ENCODE measurements around the gene KIF21A.

The KIF21A gene

DNA sequence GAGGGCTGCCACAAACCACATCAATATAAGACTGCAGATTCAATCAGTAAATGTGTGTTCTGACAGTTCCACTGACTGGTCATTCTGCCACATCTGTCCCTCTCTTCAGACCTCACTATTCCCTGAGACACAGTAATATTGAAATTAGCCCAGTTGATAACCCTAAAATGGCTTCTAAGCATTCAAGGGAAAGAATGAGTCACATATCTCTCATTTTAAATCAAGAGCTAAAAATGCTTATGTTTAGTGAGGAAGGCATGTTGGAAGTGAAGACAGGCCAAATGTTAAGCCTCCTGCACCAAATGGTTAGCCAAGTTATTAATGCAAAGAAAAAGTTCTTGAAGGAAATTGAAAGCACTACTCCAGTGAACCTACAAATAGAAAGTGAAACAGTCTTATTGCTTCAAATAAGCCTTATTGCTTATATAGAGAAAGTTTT, 24.5 kb upstream of the KIF21A start:
- ChIA-PET POLR2A (no interaction called here), CTCF (no interaction called here)
- Histone ChIP-seq H3K4me3 (ENCODE audit: control insufficient read depth in 1 of 7, extremely low read depth in 1 of 7, insufficient read depth in 4 of 7, low read depth in 2 of 7, low read length in 6 of 7) (no peak overlapping the region), H3K36me3 (ENCODE audit: control insufficient read depth in 4 of 4, insufficient read depth in 4 of 4, low read length in 3 of 4) (no peaks in the 10 kb centered on the region), H3K9me3 (ENCODE audit: control extremely low read depth in 1 of 5, control insufficient read depth in 4 of 5, insufficient read depth in 2 of 5, low read depth in 1 of 5, low read length in 4 of 5) (no peaks in the 10 kb centered on the region), H3K4me1 (ENCODE audit: control extremely low read depth in 1 of 4, control insufficient read depth in 4 of 4, insufficient read depth in 4 of 4, low read length in 3 of 4) (no peaks in the 10 kb centered on the region), H3K27me3 (replicated peaks in 2 of 5; ENCODE audit: control insufficient read depth in 4 of 5, insufficient read depth in 5 of 5, low read length in 4 of 5) (no peaks in the 10 kb centered on the region), H3K27ac (ENCODE audit: insufficient read depth in 1 of 2, low read depth in 1 of 2, low read length in 2 of 2, poor library complexity in 1 of 2, severe bottlenecking in 2 of 2) (no peak overlapping the region)
- peak in 2 of 3 donors; percentile 2 for DNase-seq

DNA sequence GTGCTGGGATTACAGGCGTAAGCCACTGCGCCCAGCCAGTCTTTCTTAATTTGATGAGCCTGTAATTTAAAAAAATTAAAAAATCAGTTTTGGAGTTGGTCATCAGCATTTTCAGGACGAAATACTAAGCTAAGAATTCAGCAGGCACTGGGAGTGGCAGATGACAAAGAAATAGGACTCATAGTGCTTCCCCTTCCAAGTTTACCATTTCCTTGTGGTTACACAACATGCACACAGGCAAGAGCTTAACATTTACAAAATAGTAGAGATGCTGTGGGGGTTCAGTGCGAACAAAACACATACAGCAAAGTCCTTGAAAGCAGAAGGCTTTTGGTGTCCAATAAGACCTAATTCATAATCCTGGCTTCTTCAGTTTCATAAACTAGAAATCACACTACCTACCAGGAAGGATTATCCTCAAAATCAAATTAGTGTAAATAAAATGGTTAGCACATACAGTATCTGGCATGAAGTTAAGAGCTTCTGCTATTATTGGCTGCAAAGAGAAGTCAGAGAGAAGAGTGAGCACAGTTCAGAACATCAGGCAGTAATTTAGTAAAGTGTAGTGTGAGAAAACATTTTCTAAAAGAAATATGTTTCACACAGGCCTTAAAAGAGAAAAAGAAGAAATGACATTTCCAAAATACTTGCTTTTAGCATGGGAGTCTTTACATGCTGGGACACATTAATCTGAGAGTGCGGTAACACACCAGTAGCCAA, 22.2 kb upstream of the KIF21A start:
- no peaks in the 10 kb centered on the region for H3K9me3 ChIP-seq (ENCODE audit: control extremely low read depth in 1 of 5, control insufficient read depth in 4 of 5, insufficient read depth in 2 of 5, low read depth in 1 of 5, low read length in 4 of 5)
- no peak overlapping the region for H3K4me3 ChIP-seq (ENCODE audit: control insufficient read depth in 1 of 7, extremely low read depth in 1 of 7, insufficient read depth in 4 of 7, low read depth in 2 of 7, low read length in 6 of 7)
- ChIA-PET CTCF (no interaction called here), POLR2A (no interaction called here)
- H3K27me3 ChIP-seq (replicated peaks in 2 of 5; ENCODE audit: control insufficient read depth in 4 of 5, insufficient read depth in 5 of 5, low read length in 4 of 5) = no peaks in the 10 kb centered on the region
- no peaks in the 10 kb centered on the region for H3K4me1 ChIP-seq (ENCODE audit: control extremely low read depth in 1 of 4, control insufficient read depth in 4 of 4, insufficient read depth in 4 of 4, low read length in 3 of 4)
- DNase-seq = no peak
- H3K27ac ChIP-seq (ENCODE audit: insufficient read depth in 1 of 2, low read depth in 1 of 2, low read length in 2 of 2, poor library complexity in 1 of 2, severe bottlenecking in 2 of 2) = no peak overlapping the region
- 100% methylated on average over 2 of the region's 5 CpGs for WGBS (ENCODE audit: insufficient coverage)
- no peaks in the 10 kb centered on the region for H3K36me3 ChIP-seq (ENCODE audit: control insufficient read depth in 4 of 4, insufficient read depth in 4 of 4, low read length in 3 of 4)

DNA sequence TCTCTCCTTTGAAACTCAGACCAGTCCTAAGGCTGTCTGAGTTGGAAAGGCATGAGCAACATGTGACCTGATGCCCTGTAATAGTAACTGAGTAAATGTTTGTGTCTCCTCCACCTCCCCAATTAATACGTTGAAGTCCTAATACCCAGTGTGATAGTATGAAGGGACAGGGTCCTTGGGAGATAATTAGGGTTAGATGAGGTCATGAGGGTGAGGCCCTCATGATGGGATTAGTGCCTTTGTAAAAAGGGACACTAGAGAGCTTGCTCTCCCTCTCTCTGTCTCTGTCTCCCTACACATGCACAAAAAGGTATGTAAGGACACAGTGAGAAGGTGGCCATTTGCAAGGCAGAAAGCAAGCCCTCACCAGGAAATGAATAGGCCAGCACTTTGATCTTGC, 18.1 kb upstream of the KIF21A start:
- H3K4me1 ChIP-seq (ENCODE audit: control extremely low read depth in 1 of 4, control insufficient read depth in 4 of 4, insufficient read depth in 4 of 4, low read length in 3 of 4) = no peaks in the 10 kb centered on the region
- WGBS (ENCODE audit: insufficient coverage) = no CpG with 5 or more reads among the region's 1 CpG
- no peak for DNase-seq
- H3K9me3 ChIP-seq (ENCODE audit: control extremely low read depth in 1 of 5, control insufficient read depth in 4 of 5, insufficient read depth in 2 of 5, low read depth in 1 of 5, low read length in 4 of 5) = no peaks in the 10 kb centered on the region
- H3K4me3 ChIP-seq (ENCODE audit: control insufficient read depth in 1 of 7, extremely low read depth in 1 of 7, insufficient read depth in 4 of 7, low read depth in 2 of 7, low read length in 6 of 7) = no peak overlapping the region
- ChIA-PET CTCF (no interaction called here), POLR2A (no interaction called here)
- H3K27ac ChIP-seq (ENCODE audit: insufficient read depth in 1 of 2, low read depth in 1 of 2, low read length in 2 of 2, poor library complexity in 1 of 2, severe bottlenecking in 2 of 2) = no peak overlapping the region
- H3K36me3 ChIP-seq (ENCODE audit: control insufficient read depth in 4 of 4, insufficient read depth in 4 of 4, low read length in 3 of 4) = no peaks in the 10 kb centered on the region
- H3K27me3 ChIP-seq (replicated peaks in 2 of 5; ENCODE audit: control insufficient read depth in 4 of 5, insufficient read depth in 5 of 5, low read length in 4 of 5) = no peaks in the 10 kb centered on the region

DNA sequence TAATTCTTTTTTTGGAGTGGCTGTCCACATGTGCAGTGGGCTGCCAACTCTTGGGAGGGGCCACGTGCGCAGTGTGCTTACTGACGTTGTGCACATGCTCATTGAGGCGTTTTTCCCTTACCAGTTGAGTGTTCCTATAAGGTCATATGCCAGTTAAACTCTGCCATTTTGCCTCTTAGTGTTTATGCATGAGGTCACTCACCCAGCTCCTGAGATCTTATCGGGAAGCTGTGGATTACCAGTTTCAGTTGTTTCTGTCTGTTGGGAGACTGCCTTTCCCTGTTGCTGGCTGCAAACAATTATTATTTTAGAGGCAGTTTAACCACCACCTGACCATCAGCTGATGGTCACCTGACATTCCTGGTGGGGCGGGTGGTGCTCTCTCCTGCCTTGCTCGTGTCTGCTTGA, 16.1 kb upstream of the KIF21A start:
- Histone ChIP-seq H3K4me1 (ENCODE audit: control extremely low read depth in 1 of 4, control insufficient read depth in 4 of 4, insufficient read depth in 4 of 4, low read length in 3 of 4) (no peaks in the 10 kb centered on the region), H3K4me3 (ENCODE audit: control insufficient read depth in 1 of 7, extremely low read depth in 1 of 7, insufficient read depth in 4 of 7, low read depth in 2 of 7, low read length in 6 of 7) (no peak overlapping the region), H3K27ac (ENCODE audit: insufficient read depth in 1 of 2, low read depth in 1 of 2, low read length in 2 of 2, poor library complexity in 1 of 2, severe bottlenecking in 2 of 2) (no peak overlapping the region), H3K36me3 (ENCODE audit: control insufficient read depth in 4 of 4, insufficient read depth in 4 of 4, low read length in 3 of 4) (no peaks in the 10 kb centered on the region), H3K27me3 (replicated peaks in 2 of 5; ENCODE audit: control insufficient read depth in 4 of 5, insufficient read depth in 5 of 5, low read length in 4 of 5) (no peaks in the 10 kb centered on the region), H3K9me3 (ENCODE audit: control extremely low read depth in 1 of 5, control insufficient read depth in 4 of 5, insufficient read depth in 2 of 5, low read depth in 1 of 5, low read length in 4 of 5) (no peaks in the 10 kb centered on the region)
- ChIA-PET POLR2A (no interaction called here), CTCF (no interaction called here)
- DNase-seq = no peak
- 97% methylated on average over 5 of the region's 7 CpGs for WGBS (ENCODE audit: insufficient coverage)

DNA sequence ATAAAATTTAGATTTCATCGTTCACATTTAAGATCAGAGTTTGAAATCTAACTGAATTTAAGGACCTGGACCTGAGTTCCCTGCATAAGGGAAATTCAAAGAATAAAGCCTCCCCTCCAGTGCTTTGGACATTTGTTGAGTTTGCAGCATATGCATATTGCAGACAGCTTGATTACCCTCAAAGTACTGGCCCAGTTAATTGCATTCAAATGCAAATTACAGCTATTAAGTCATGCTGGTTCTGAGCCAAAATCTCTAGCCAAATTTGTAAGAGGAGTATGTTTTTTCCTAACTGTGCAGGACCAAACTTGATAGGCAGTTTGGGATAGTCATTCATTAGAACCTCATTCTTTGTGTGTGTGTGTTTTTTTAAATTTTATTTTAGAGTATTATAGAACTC, 9.1 kb upstream of the KIF21A start:
- no CpG with 5 or more reads among the region's 1 CpG for WGBS (ENCODE audit: insufficient coverage)
- Histone ChIP-seq H3K9me3 (ENCODE audit: control extremely low read depth in 1 of 5, control insufficient read depth in 4 of 5, insufficient read depth in 2 of 5, low read depth in 1 of 5, low read length in 4 of 5) (no peaks in the 10 kb centered on the region), H3K4me1 (ENCODE audit: control extremely low read depth in 1 of 4, control insufficient read depth in 4 of 4, insufficient read depth in 4 of 4, low read length in 3 of 4) (no peaks in the 10 kb centered on the region), H3K4me3 (ENCODE audit: control insufficient read depth in 1 of 7, extremely low read depth in 1 of 7, insufficient read depth in 4 of 7, low read depth in 2 of 7, low read length in 6 of 7) (no peak overlapping the region), H3K27me3 (replicated peaks in 2 of 5; ENCODE audit: control insufficient read depth in 4 of 5, insufficient read depth in 5 of 5, low read length in 4 of 5) (no peaks in the 10 kb centered on the region), H3K36me3 (ENCODE audit: control insufficient read depth in 4 of 4, insufficient read depth in 4 of 4, low read length in 3 of 4) (no peaks in the 10 kb centered on the region), H3K27ac (ENCODE audit: insufficient read depth in 1 of 2, low read depth in 1 of 2, low read length in 2 of 2, poor library complexity in 1 of 2, severe bottlenecking in 2 of 2) (no peak overlapping the region)
- no peak for DNase-seq
- CTCF ChIA-PET = interaction anchor here (0.6 kb wide), 1 partner anchor 314 kb away, joined by 3 read pairs; no protein-coding TSS in a partner anchor
- POLR2A ChIA-PET = no interaction called here

DNA sequence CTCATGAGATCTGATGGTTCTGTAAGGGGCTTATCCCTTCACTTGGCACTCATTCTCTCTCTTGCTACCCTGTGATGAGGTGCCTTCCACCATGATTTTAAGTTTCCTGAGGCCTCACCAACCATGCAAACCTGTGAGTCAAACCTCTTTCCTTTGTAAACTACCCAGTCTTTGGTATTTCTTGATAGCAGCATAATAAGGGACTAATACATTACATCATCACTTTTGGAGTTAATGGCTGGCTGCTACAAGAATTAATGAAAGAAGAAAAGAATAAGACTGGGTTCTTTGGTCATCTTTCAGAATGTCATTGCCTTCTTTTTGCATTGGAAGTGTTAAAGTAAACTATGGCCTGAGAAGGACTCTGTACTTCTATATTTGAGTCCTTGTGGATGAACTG, 5.1 kb upstream of the KIF21A start:
- peaks cover 0 to 8% (median 6%) of the 10 kb centered on the region in 4 experiments for H3K4me1 ChIP-seq (ENCODE audit: control extremely low read depth in 1 of 4, control insufficient read depth in 4 of 4, insufficient read depth in 4 of 4, low read length in 3 of 4)
- ChIA-PET POLR2A (interaction anchor here (0.6 kb wide), 1 partner anchor 36 kb away, joined by 3 read pairs; no protein-coding TSS in a partner anchor), CTCF (no interaction called here)
- no peaks in the 10 kb centered on the region for H3K9me3 ChIP-seq (ENCODE audit: control extremely low read depth in 1 of 5, control insufficient read depth in 4 of 5, insufficient read depth in 2 of 5, low read depth in 1 of 5, low read length in 4 of 5)
- H3K27ac ChIP-seq (ENCODE audit: insufficient read depth in 1 of 2, low read depth in 1 of 2, low read length in 2 of 2, poor library complexity in 1 of 2, severe bottlenecking in 2 of 2) = no peak overlapping the region
- H3K27me3 ChIP-seq (replicated peaks in 2 of 5; ENCODE audit: control insufficient read depth in 4 of 5, insufficient read depth in 5 of 5, low read length in 4 of 5) = peaks cover 0 to 8% (median 0%) of the 10 kb centered on the region in 5 experiments
- H3K36me3 ChIP-seq (ENCODE audit: control insufficient read depth in 4 of 4, insufficient read depth in 4 of 4, low read length in 3 of 4) = no peaks in the 10 kb centered on the region
- no peak for DNase-seq
- no peak overlapping the region for H3K4me3 ChIP-seq (ENCODE audit: control insufficient read depth in 1 of 7, extremely low read depth in 1 of 7, insufficient read depth in 4 of 7, low read depth in 2 of 7, low read length in 6 of 7)

DNA sequence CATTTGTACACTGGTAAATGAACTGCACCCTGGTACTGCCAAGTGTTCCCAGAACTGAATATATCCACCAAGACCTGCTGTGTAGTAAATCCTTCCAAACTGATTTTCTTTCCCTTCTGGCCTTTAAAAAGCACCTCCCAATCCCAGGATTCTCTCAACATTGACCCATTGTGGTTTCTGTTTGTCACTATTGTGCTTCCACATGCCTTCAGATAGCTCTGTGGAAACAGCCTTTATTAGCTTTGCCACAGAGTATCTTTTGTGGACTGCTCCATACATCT, 949 bp upstream of the KIF21A start:
- POLR2A ChIA-PET = no interaction called here
- H3K4me3 ChIP-seq (ENCODE audit: control insufficient read depth in 1 of 7, extremely low read depth in 1 of 7, insufficient read depth in 4 of 7, low read depth in 2 of 7, low read length in 6 of 7) = peak overlapping the region in 6 of 7 experiments; percentile 54 to 90 (median 71)
- no peaks in the 10 kb centered on the region for H3K9me3 ChIP-seq (ENCODE audit: control extremely low read depth in 1 of 5, control insufficient read depth in 4 of 5, insufficient read depth in 2 of 5, low read depth in 1 of 5, low read length in 4 of 5)
- no peak for DNase-seq
- peaks cover 0 to 19% (median 16%) of the 10 kb centered on the region in 4 experiments for H3K4me1 ChIP-seq (ENCODE audit: control extremely low read depth in 1 of 4, control insufficient read depth in 4 of 4, insufficient read depth in 4 of 4, low read length in 3 of 4)
- CTCF ChIA-PET = interaction anchor here (1.2 kb wide), 1 partner anchor 176 kb away, joined by 3 read pairs; the partner anchor contains the start of gene ABCD2
- H3K27ac ChIP-seq (ENCODE audit: insufficient read depth in 1 of 2, low read depth in 1 of 2, low read length in 2 of 2, poor library complexity in 1 of 2, severe bottlenecking in 2 of 2) = no peak overlapping the region
- no peaks in the 10 kb centered on the region for H3K36me3 ChIP-seq (ENCODE audit: control insufficient read depth in 4 of 4, insufficient read depth in 4 of 4, low read length in 3 of 4)
- H3K27me3 ChIP-seq (replicated peaks in 2 of 5; ENCODE audit: control insufficient read depth in 4 of 5, insufficient read depth in 5 of 5, low read length in 4 of 5) = peaks cover 0 to 16% (median 2%) of the 10 kb centered on the region in 5 experiments
